Stimulated activated naive CD8-positive, alpha-beta T cell treated with anti-CD3 and anti-CD28 coated beads, Interleukin-15, Interleukin-2, amounts not matched to agents 100 ng/mL and 50 ng/mL, for 24 hours (primary cell): ENCODE results near the gene ZNF76.

Experiments
- H3K27ac Mint-ChIP-seq: one replicate; pipeline ENCODE4 v1.8.0; 2021; ENCODE audit warnings: mild to moderate bottlenecking, mixed read lengths
- H3K27me3 Mint-ChIP-seq: one replicate; pipeline ENCODE4 v1.8.0; 2021; ENCODE audit warnings: mixed read lengths
- H3K36me3 Mint-ChIP-seq: one replicate; pipeline ENCODE4 v1.8.0; 2021; ENCODE audit warnings: low read depth, mixed read lengths
- H3K4me1 Mint-ChIP-seq: one replicate; pipeline ENCODE4 v1.8.0; 2021; ENCODE audit warnings: low read depth, mixed read lengths
- H3K4me3 Mint-ChIP-seq: one replicate; pipeline ENCODE4 v1.8.0; 2021; ENCODE audit warnings: mild to moderate bottlenecking, mixed read lengths
- H3K9me3 Mint-ChIP-seq: one replicate; pipeline ENCODE4 v1.8.0; 2021; ENCODE audit warnings: mixed read lengths

The ZNF76 gene

GRCh38 chr6:35228481-35228880 lies 31.1 kb upstream of the ZNF76 start:
- no peaks in the 10 kb centered on the region for H3K36me3 Mint-ChIP-seq
- no peaks in the 10 kb centered on the region for H3K9me3 Mint-ChIP-seq
- H3K27ac Mint-ChIP-seq, result no peak overlapping the region

GRCh38 chr6:35229304-35229703 lies 30.2 kb upstream of the ZNF76 start:
- Mint-ChIP-seq H3K9me3 (no peaks in the 10 kb centered on the region), H3K27me3 (no peaks in the 10 kb centered on the region), H3K27ac (no peak overlapping the region), H3K4me1 (no peaks in the 10 kb centered on the region), H3K36me3 (no peaks in the 10 kb centered on the region), H3K4me3 (no peak overlapping the region)

More at GRCh38 chr6:35228481-35228880, 31.1 kb upstream of the ZNF76 start:
- H3K4me3 Mint-ChIP-seq, result no peak overlapping the region
- H3K27me3 Mint-ChIP-seq, result no peaks in the 10 kb centered on the region
- H3K4me1 Mint-ChIP-seq, result no peaks in the 10 kb centered on the region

DNA sequence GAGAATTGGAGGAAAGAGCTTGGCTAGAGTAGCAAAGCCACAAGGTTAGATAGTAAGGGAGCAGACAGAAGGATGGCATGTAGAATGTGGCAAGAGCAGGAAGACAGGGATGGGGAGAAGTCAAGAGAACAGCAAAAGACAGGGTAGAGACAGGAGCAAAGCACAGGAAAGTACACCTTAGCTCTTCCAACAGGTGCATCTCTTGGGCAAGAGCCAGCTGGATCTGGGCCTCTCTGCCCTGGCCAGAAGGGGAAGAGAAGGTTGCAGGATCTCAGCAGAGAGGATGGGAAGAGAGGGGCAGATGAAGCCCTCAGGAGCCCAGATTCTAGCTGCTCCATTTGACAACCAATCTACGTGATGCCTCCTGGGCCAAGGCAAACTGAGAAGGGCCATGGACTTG lies 29.0 kb upstream of the ZNF76 start:
- H3K27me3 Mint-ChIP-seq, result no peaks in the 10 kb centered on the region
- no peaks in the 10 kb centered on the region for H3K4me1 Mint-ChIP-seq
- no peak overlapping the region for H3K4me3 Mint-ChIP-seq
- H3K9me3 Mint-ChIP-seq, result no peaks in the 10 kb centered on the region
- no peaks in the 10 kb centered on the region for H3K36me3 Mint-ChIP-seq
- no peak overlapping the region for H3K27ac Mint-ChIP-seq

DNA sequence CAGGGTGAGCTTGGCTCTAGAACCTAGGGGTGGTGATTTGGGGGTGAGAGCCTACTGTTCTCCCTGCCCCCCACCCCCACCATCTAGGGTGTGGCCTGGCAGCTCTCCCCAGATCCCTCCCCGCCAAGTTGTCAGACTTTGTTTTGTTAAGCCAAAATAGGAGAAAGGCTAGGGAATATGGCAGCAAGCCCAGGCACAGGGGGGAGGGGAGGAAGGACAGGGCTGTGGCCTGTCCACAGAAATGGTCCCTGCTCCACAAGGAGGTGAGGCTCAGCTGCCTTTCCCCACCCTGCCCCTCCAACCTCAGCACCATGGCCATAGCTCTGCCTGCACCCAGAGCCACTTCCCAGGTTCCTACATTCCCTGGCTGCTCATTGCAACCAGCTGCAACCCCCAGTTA lies 28.6 kb upstream of the ZNF76 start:
- Mint-ChIP-seq H3K27ac (no peak overlapping the region), H3K4me3 (no peak overlapping the region), H3K4me1 (no peaks in the 10 kb centered on the region), H3K27me3 (no peaks in the 10 kb centered on the region), H3K36me3 (no peaks in the 10 kb centered on the region), H3K9me3 (no peaks in the 10 kb centered on the region)

DNA sequence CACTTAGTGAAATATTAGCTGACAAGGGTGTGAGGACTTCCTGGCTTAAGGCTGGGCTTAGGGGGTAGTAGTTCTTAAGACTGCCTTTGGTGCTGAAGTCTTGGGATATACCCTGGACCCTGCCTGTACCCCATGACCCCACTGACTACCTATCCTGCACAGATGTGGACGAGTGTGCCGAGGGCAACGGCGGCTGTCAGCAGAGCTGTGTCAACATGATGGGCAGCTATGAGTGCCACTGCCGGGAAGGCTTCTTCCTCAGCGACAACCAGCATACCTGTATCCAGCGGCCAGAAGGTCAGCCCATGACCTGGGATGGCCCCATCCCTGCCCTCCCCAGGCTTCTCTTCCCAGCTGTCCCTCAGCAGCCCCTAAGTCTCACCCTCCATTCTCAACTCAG lies 28.0 kb upstream of the ZNF76 start:
- Mint-ChIP-seq H3K36me3 (no peaks in the 10 kb centered on the region), H3K27me3 (no peaks in the 10 kb centered on the region), H3K4me1 (no peaks in the 10 kb centered on the region), H3K4me3 (no peak overlapping the region), H3K9me3 (no peaks in the 10 kb centered on the region), H3K27ac (no peak overlapping the region)

DNA sequence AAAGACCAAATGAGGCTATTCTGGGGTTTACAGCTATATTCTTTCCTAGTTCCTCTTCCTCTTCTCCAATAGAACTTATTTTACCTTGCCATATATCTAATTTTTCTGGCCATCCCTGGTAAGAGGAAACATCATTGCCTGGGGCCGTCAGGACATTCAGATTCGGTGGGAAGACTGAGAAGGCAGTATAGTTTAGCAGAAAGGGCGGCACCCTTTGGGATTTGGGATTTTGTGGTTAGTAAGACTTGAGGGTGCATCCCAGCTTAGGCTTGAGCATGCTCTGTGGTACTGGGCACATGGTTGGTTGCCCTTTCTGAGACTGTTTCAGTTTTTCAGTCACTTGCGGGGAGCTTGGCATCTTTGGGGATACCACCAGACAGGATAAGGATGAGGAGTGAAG lies 24.6 kb upstream of the ZNF76 start:
- Mint-ChIP-seq H3K9me3 (no peaks in the 10 kb centered on the region), H3K4me1 (no peaks in the 10 kb centered on the region), H3K27ac (no peak overlapping the region), H3K4me3 (no peak overlapping the region), H3K27me3 (no peaks in the 10 kb centered on the region), H3K36me3 (no peaks in the 10 kb centered on the region)

DNA sequence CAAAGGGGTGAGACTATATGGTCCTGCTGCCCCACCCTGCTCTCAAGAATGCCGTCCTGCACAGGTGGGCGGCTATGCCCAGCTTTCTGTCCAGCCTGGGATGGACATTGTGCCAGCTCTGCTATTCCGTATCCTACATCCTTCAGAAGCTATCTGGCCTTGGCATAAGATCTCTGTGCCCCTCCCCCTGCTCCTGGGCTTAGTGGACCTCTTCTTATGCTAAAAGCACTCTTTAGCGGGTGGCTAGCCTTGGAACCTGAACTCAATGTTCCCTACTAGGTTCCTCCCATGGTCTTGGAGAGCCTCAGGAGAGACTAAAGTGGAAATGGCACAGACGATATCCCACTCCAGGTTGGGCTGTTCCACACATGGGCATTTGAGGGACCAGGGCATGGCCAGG lies 23.3 kb upstream of the ZNF76 start:
- no peak overlapping the region for H3K4me3 Mint-ChIP-seq
- H3K4me1 Mint-ChIP-seq, result no peaks in the 10 kb centered on the region
- no peaks in the 10 kb centered on the region for H3K27me3 Mint-ChIP-seq
- no peak overlapping the region for H3K27ac Mint-ChIP-seq
- no peaks in the 10 kb centered on the region for H3K9me3 Mint-ChIP-seq
- H3K36me3 Mint-ChIP-seq, result no peaks in the 10 kb centered on the region

- no peak overlapping the region for H3K27ac Mint-ChIP-seq
- H3K27me3 Mint-ChIP-seq, result no peaks in the 10 kb centered on the region
- H3K36me3 Mint-ChIP-seq, result no peaks in the 10 kb centered on the region
- H3K4me3 Mint-ChIP-seq, result no peak overlapping the region
- H3K9me3 Mint-ChIP-seq, result no peaks in the 10 kb centered on the region
- no peaks in the 10 kb centered on the region for H3K4me1 Mint-ChIP-seq
These were observed 22.1 kb upstream of the ZNF76 start for GRCh38 chr6:35237476-35237875.

DNA sequence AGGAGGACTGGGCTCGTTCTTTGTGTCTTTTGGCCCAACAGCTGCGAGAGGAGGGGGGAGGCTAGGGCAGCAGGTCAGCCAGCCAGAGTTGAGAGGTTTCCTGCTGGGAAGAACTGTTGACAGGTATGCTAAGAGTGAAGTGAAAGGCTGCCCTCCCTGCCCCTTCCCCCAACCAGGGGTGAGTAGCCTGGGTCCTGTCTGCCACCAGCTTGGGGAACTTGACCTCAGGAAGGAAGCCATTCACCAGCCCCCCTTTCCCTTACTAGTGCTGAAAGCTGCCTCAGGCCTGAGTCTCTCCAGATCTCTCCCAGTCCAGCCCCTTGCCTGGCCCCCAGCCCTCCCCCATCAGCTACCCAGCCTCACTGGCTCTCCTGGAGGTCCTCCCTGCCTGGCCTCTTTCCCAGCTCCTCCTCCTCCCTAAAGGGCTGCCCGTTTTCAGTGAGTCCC lies 20.7 kb upstream of the ZNF76 start:
- no peaks in the 10 kb centered on the region for H3K4me1 Mint-ChIP-seq
- no peaks in the 10 kb centered on the region for H3K27me3 Mint-ChIP-seq
- H3K27ac Mint-ChIP-seq, result no peak overlapping the region
- H3K9me3 Mint-ChIP-seq, result no peaks in the 10 kb centered on the region
- no peak overlapping the region for H3K4me3 Mint-ChIP-seq
- no peaks in the 10 kb centered on the region for H3K36me3 Mint-ChIP-seq

- H3K4me1 Mint-ChIP-seq, result no peaks in the 10 kb centered on the region
- no peaks in the 10 kb centered on the region for H3K9me3 Mint-ChIP-seq
- H3K36me3 Mint-ChIP-seq, result peaks cover 4% of the 10 kb centered on the region
- no peaks in the 10 kb centered on the region for H3K27me3 Mint-ChIP-seq
- no peak overlapping the region for H3K27ac Mint-ChIP-seq
- no peak overlapping the region for H3K4me3 Mint-ChIP-seq
These were observed 20.0 kb upstream of the ZNF76 start for GRCh38 chr6:35239581-35239980.

DNA sequence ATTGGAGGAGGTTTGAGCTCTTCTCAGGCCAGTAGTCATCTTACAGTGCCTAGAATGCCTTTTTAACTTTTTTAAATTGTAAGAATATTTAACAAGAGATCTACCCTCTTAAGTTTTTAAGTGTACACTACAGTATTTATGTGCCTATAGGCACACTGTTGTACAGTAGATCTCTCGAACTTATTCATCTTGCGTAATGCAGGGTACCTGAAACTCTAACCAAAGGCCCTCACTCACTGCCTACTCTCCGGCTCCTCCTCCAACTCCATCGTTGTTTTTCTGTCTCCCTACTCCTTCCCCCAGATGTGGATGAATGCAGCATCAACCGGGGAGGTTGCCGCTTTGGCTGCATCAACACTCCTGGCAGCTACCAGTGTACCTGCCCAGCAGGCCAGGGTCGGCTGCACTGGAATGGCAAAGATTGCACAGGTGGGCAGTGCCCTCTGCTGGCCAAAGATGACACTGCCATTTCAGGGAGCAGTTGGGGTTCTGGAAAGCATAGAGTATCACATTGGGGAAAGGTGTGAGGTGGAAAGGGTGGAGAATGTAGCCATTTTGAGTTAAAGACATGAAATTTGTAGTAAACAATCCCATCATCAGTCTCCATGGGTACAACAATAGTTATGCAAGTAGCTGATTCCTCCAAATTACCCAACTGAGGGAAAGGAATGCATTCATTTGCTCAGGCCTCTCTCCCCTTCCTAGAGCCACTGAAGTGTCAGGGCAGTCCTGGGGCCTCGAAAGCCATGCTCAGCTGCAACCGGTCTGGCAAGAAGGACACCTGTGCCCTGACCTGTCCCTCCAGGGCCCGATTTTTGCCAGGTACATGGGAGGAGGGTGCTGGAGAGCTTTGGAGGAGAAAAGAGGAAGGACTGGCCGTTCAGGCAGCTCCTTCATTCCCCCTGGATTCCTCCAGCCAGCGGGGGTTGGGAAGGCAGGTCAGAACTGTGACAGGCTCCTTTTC lies 18.4 kb upstream of the ZNF76 start:
- Mint-ChIP-seq H3K27me3 (no peaks in the 10 kb centered on the region), H3K36me3 (peaks cover 5% of the 10 kb centered on the region), H3K27ac (no peak overlapping the region), H3K9me3 (no peaks in the 10 kb centered on the region), H3K4me1 (no peaks in the 10 kb centered on the region), H3K4me3 (no peak overlapping the region)

GRCh38 chr6:35242486-35242885 lies 17.0 kb upstream of the ZNF76 start:
- Mint-ChIP-seq H3K27ac (no peak overlapping the region), H3K4me1 (no peaks in the 10 kb centered on the region), H3K9me3 (no peaks in the 10 kb centered on the region), H3K36me3 (peaks cover 5% of the 10 kb centered on the region), H3K4me3 (no peak overlapping the region), H3K27me3 (no peaks in the 10 kb centered on the region)

GRCh38 chr6:35242906-35243305 lies 16.6 kb upstream of the ZNF76 start:
- no peak overlapping the region for H3K4me3 Mint-ChIP-seq
- peaks cover 4% of the 10 kb centered on the region for H3K4me1 Mint-ChIP-seq
- H3K27me3 Mint-ChIP-seq, result no peaks in the 10 kb centered on the region
- H3K27ac Mint-ChIP-seq, result no peak overlapping the region
- peaks cover 5% of the 10 kb centered on the region for H3K36me3 Mint-ChIP-seq
- no peaks in the 10 kb centered on the region for H3K9me3 Mint-ChIP-seq

DNA sequence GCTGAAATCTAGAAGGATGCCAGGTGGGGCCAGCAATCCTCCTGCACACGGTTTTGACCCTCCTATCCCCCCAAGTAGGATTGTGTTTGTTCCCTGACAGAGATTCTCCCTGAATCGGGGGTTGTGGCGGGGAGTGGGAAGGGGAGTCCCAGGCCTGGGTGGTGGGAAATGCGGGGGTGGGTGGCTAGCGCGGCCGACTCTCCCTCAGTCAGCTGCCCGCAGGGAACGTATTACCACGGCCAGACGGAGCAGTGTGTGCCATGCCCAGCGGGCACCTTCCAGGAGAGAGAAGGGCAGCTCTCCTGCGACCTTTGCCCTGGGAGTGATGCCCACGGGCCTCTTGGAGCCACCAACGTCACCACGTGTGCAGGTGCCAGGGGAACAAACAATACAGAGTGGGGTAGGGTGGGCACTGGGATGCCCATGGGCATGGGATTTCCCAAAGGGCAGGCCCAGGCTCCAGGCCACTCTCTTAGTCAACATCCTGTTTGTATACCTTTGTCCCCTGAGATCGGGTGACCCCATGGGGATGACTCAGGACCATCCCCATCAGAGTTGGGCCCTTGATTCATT lies 16.1 kb upstream of the ZNF76 start:
- no peaks in the 10 kb centered on the region for H3K27me3 Mint-ChIP-seq
- H3K4me3 Mint-ChIP-seq, result no peak overlapping the region
- peaks cover 5% of the 10 kb centered on the region for H3K36me3 Mint-ChIP-seq
- no peak overlapping the region for H3K27ac Mint-ChIP-seq
- no peaks in the 10 kb centered on the region for H3K9me3 Mint-ChIP-seq
- peaks cover 9% of the 10 kb centered on the region for H3K4me1 Mint-ChIP-seq

GRCh38 chr6:35244551-35244950 lies 15.0 kb upstream of the ZNF76 start:
- no peaks in the 10 kb centered on the region for H3K9me3 Mint-ChIP-seq
- peaks cover 5% of the 10 kb centered on the region for H3K36me3 Mint-ChIP-seq
- H3K4me3 Mint-ChIP-seq, result no peak overlapping the region
- peaks cover 14% of the 10 kb centered on the region for H3K4me1 Mint-ChIP-seq
- H3K27me3 Mint-ChIP-seq, result no peaks in the 10 kb centered on the region
- no peak overlapping the region for H3K27ac Mint-ChIP-seq
